Stomach (tissue), 9 donors: ENCODE measurements around the gene CRADD. TPM values are rescaled to one million over a fixed set of nuclear protein-coding genes. Genes with fewer than 3 reads are reported as not detected.

Experiments
- DNase-seq, 2 donors: peaks; one replicate each; pipeline versions ENCODE4 v3.0.0 to v3.0.0-alpha.2; 2013 to 2019
- H3K27ac ChIP-seq, 5 donors: fragments of 200-600 bp in 4 of 5; sonication (generic) in 4 of 5; one replicate each; pipeline ENCODE4 v1.5.1; 2013 to 2019; ENCODE audit warnings: mild to moderate bottlenecking in 1 of 5, moderate library complexity in 1 of 5
- H3K27me3 ChIP-seq, 3 donors: fragments of 200-600 bp; sonication (generic); one replicate each; pipeline ENCODE4 v1.5.1; 2017 to 2019; ENCODE audit warnings: mixed run types in 1 of 3
- H3K36me3 ChIP-seq, 4 donors: fragments of 200-600 bp; sonication (generic); 1 replicate in 3 of 4; 2 replicates in 1 of 4; pipeline ENCODE4 v1.5.1; 2016 to 2019
- H3K4me1 ChIP-seq, 4 donors: fragments of 200-600 bp; sonication (generic); one replicate each; pipeline ENCODE4 v1.5.1; 2016 to 2019
- H3K4me3 ChIP-seq, 4 donors: fragments of 200-600 bp; sonication (generic) in 3 of 4; one replicate each; pipeline ENCODE4 v1.5.1; 2016 to 2019; ENCODE audit warnings: mild to moderate bottlenecking in 1 of 4
- H3K9me3 ChIP-seq, 4 donors: fragments of 200-600 bp; sonication (generic); one replicate each; pipeline ENCODE4 v1.5.1; 2016 to 2019
- EP300 ChIP-seq: sonication (generic); formaldehyde crosslinking; IDR thresholded peaks from one replicate; pipeline ENCODE4 v1.6.1; 2017; ENCODE audit warnings: antibody characterized with exemption
- POLR2A ChIP-seq, 4 donors: fragments of 450-650 bp; IDR thresholded peaks; one replicate each; pipeline ENCODE4 v1.6.1; 2016; ENCODE audit warnings: antibody characterized with exemption in 4 of 4, control low read depth in 2 of 4, mild to moderate bottlenecking in 1 of 4, moderate library complexity in 1 of 4
- POLR2AphosphoS5 ChIP-seq, 3 donors: sonication (generic); formaldehyde crosslinking; IDR thresholded peaks; one replicate each; pipeline ENCODE4 v1.6.1; 2016; ENCODE audit warnings: antibody characterized with exemption in 3 of 3
- WGBS, 5 donors: extraction: QIAGEN DNeasy Blood & Tissue Kit in 3 of 5; methylation state at CpG; one replicate each; pipeline versions ENCODE4 v1.1.5 to v1.1.7; 2013 to 2018; 5-methylcytosine and 5-hydroxymethylcytosine counted together
- intact Hi-C: fragments of 100-400 bp; cut with DNase I; formaldehyde crosslinking; loops from one replicate; pipeline ENCODE4 v1.15.1; 2023; ENCODE audit warnings: low total_unique reads
- polyA plus RNA-seq, 3 donors: library from polyadenylated mRNA; stranded (reverse); fragments of 200-250 nt; gene quantifications; one replicate each; pipeline ENCODE4 v1.2.3, GENCODE V29; 2013
- total RNA-seq, 5 donors: library from RNA; depleted of rRNA; stranded (reverse); fragments of >200 nt; gene quantifications; one replicate each; pipeline versions ENCODE4 v1.1.0 to v1.2.3, GENCODE V29; 2014 to 2016
- TF ChIP-seq, protein P1 (sequence below), 7 experiments: fragments of 450-650 bp in 4 of 7; fragments of 200-600 bp in 3 of 7; sonication (generic) in 3 of 7; IDR thresholded peaks; one replicate each; pipeline ENCODE4 v1.5.1; 2016 to 2019; ENCODE audit warnings: antibody characterized with exemption in 7 of 7, control low read depth in 2 of 7, mild to moderate bottlenecking in 1 of 7
- donor health status: healthy with polysubstance abuse.
- donor health status: Bipolar disorder and iron deficiency.
- donor health status: healthy.

The CRADD gene
- total and polyA plus RNA-seq, 8 donors, result 2.3 to 30.9 (median 17.1) TPM

DNA sequence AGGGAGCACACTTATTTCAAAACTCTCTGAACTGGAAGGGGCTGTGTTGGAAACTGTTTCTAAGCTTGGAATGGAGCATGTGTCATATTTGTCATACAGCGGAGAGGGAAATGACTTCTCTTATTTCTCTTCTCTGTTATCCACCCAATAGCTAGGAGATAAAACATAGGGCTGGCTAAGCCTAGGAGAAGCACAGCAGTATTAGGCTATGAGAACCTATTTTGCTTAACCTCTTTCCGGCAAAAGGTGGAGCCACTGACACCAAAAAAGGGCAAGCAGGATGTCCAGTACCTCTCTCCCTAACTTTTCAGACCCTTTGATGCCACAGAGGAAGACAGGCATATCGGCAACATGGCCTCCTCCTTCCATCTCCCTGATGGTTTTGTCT lies 148.3 kb downstream of the CRADD start:
- intact Hi-C loops, result no loop called here
- peak overlapping the region in 4 of 5 donors; percentile 18 to 58 (median 23) for H3K27ac ChIP-seq
- H3K9me3 ChIP-seq, result no peaks in the 10 kb centered on the region
- WGBS, 5 donors, result 83 to 88% (median 87%) methylated on average over 3 of the region's 3 CpGs
- no peaks in the 10 kb centered on the region for H3K36me3 ChIP-seq
- H3K4me3 ChIP-seq, result no peak overlapping the region
- no peak for DNase-seq
- peaks cover 6 to 40% (median 17%) of the 10 kb centered on the region in 4 donors for H3K4me1 ChIP-seq
- H3K27me3 ChIP-seq, result no peaks in the 10 kb centered on the region
- TF ChIP-seq POLR2AphosphoS5 (IDR thresholded peaks at IDR 0.05) (no peak), POLR2A (IDR thresholded peaks at IDR 0.05) (no peak), EP300 (no peak)
- TF ChIP-seq, protein P1, sequence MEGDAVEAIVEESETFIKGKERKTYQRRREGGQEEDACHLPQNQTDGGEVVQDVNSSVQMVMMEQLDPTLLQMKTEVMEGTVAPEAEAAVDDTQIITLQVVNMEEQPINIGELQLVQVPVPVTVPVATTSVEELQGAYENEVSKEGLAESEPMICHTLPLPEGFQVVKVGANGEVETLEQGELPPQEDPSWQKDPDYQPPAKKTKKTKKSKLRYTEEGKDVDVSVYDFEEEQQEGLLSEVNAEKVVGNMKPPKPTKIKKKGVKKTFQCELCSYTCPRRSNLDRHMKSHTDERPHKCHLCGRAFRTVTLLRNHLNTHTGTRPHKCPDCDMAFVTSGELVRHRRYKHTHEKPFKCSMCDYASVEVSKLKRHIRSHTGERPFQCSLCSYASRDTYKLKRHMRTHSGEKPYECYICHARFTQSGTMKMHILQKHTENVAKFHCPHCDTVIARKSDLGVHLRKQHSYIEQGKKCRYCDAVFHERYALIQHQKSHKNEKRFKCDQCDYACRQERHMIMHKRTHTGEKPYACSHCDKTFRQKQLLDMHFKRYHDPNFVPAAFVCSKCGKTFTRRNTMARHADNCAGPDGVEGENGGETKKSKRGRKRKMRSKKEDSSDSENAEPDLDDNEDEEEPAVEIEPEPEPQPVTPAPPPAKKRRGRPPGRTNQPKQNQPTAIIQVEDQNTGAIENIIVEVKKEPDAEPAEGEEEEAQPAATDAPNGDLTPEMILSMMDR (IDR thresholded peaks at IDR 0.05), result no peak

DNA sequence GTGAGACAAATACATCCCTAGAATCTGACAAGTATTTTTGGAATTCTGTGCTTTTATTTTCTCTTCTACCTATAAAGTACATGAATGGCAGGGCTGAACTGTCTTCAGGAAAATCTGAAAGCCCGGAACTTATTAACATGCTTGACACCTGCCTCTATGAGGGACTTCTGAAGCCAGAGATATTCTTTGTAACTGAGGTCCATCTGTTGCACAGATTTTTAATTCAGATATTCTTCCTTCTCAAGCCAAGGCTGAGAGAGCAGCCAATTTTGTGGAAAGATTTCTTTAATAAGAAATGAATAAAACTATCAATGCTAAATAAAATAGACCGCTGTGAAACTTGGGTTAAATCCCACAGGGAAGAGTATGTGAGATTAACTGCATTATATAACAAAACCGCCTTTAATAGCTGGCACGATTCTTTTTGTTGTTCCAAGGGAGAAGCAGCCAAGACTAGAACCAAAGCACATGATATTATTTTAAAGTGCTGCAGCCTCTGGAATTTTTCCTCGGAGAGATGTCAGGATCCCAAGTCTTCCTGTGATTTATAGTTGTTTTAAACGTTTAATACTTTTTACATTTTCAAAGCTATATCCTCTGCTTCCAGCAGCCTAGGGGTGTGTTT lies 148.9 kb downstream of the CRADD start:
- intact Hi-C loops, result no loop called here
- WGBS, 5 donors, result 19 to 35% (median 22%) methylated on average over 6 of the region's 6 CpGs
- no peak overlapping the region for H3K4me3 ChIP-seq

DNA sequence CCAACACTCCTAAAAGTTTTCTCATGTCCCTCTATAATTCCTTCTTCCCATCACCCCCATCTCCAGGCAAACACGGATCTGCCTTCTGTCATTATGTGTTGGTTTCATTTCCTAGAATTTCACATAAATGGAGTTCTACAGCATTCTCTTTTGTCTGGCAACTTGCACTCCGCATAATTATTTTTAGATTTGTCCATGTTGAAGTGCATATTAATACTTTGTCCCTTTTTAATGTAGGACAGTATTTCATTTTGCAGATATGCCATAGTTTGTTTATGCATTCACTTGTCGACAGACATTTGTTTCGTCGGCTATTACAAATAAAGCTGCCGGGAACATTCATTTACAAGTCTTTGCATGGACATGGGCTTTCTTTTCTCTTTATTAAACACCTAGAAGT lies 150.0 kb downstream of the CRADD start:
- intact Hi-C loops, result no loop called here
- Histone ChIP-seq H3K36me3 (no peaks in the 10 kb centered on the region), H3K4me3 (no peak overlapping the region), H3K9me3 (no peaks in the 10 kb centered on the region), H3K4me1 (peaks cover 6 to 40% (median 17%) of the 10 kb centered on the region in 4 donors), H3K27ac (peak overlapping the region in 1 of 5 donors; percentile 58), H3K27me3 (no peaks in the 10 kb centered on the region)
- no peak for TF ChIP-seq POLR2A (IDR thresholded peaks at IDR 0.05)
- TF ChIP-seq POLR2AphosphoS5 (IDR thresholded peaks at IDR 0.05), result no peak
- TF ChIP-seq, protein P1 (IDR thresholded peaks at IDR 0.05), result no peak
- TF ChIP-seq EP300, result no peak
- 69 to 88% (median 74%) methylated on average over 6 of the region's 6 CpGs for WGBS, 5 donors
- no peak for DNase-seq

More for the DNA sequence above, 148.9 kb downstream of the CRADD start:
- peak in 1 of 2 donors; percentile 79 for DNase-seq
- peak overlapping the region in 4 of 5 donors; percentile 18 to 58 (median 23) for H3K27ac ChIP-seq
- no peaks in the 10 kb centered on the region for H3K27me3 ChIP-seq
- H3K9me3 ChIP-seq, result no peaks in the 10 kb centered on the region
- peaks cover 6 to 40% (median 17%) of the 10 kb centered on the region in 4 donors for H3K4me1 ChIP-seq
- no peaks in the 10 kb centered on the region for H3K36me3 ChIP-seq
- TF ChIP-seq, protein P1 (IDR thresholded peaks at IDR 0.05), result no peak
- no peak for TF ChIP-seq EP300
- no peak for TF ChIP-seq POLR2A (IDR thresholded peaks at IDR 0.05)
- TF ChIP-seq POLR2AphosphoS5 (IDR thresholded peaks at IDR 0.05), result no peak

DNA sequence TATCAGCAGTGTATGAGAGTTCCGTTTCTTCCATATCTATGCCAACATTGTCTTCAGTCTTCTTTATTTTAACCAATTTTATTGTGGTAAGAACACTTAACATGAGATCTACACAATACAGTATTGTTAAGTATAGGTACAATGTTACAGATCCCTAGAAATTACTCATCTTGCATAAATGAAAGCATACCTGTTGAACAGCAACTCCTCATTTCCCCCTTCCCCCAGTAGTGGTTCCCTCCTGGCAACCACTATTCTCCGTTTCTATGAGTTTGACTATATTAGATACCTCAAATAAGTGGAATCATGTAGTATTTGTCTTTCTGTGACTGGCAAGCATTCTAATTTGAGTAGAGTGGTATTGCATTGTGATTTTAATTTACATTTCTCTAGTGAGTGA lies 150.5 kb downstream of the CRADD start:
- Histone ChIP-seq H3K36me3 (no peaks in the 10 kb centered on the region), H3K27ac (no peak overlapping the region), H3K4me1 (peaks cover 6 to 40% (median 17%) of the 10 kb centered on the region in 4 donors), H3K27me3 (no peaks in the 10 kb centered on the region), H3K9me3 (no peaks in the 10 kb centered on the region), H3K4me3 (no peak overlapping the region)
- intact Hi-C loops, result no loop called here
- no peak for DNase-seq
- WGBS, 5 donors, result 90 to 95% (median 95%) methylated on average over 2 of the region's 2 CpGs
- TF ChIP-seq POLR2AphosphoS5 (IDR thresholded peaks at IDR 0.05) (no peak), EP300 (no peak), POLR2A (IDR thresholded peaks at IDR 0.05) (no peak)
- TF ChIP-seq, protein P1 (IDR thresholded peaks at IDR 0.05), result no peak
